ENCODE measurements around the gene FOXO3.

The FOXO3 gene

GRCh38 chr6:108594640-108595039, 33.9 kb downstream of the FOXO3 start:
- DNase-seq (ENCODE audit: low read depth in 2 of 2): no peak

- no peak for DNase-seq (ENCODE audit: low read depth in 2 of 2)
These were observed 36.2 kb downstream of the FOXO3 start for GRCh38 chr6:108596956-108597355.

DNA sequence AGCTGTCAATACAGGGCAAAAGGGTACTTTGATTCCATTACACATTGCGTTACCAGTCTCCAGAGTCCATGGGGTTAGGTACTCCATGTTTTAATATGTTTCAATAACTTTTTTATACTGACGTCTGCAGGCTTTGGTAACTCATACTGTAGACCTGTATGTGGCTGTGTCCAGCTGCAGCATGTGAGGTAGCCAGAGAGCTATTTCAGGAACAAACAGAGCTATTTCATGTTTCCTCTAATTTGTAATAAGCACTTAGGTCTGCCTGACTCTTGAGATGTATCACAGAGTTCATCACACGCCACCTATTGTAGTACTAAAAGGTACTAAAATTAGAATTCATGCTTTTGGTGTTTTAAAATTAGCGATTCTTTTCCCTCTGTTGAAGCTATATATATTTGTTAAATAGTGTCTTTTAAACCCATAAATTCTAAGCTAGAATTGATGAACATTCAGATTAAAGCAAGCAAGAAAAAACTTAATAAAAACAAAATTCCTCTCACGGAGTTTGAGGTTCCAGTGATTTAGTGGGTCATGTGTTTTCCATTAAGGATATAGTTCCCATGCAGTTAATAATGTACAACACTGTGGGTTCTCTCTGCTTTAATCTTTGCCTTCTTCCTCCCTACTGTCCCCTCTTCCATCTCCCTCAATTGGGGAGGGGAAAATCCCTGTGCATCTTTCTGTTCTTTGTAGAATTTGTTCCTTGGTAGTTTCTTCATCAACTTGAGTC, 37.0 kb downstream of the FOXO3 start:
- no peak for DNase-seq (ENCODE audit: low read depth in 2 of 2)

GRCh38 chr6:108598305-108598863, 37.7 kb downstream of the FOXO3 start:
- DNase-seq (ENCODE audit: low read depth in 2 of 2): no peak

- DNase-seq (ENCODE audit: low read depth in 2 of 2): no peak
These were observed 43.4 kb downstream of the FOXO3 start for GRCh38 chr6:108604156-108604555.

DNA sequence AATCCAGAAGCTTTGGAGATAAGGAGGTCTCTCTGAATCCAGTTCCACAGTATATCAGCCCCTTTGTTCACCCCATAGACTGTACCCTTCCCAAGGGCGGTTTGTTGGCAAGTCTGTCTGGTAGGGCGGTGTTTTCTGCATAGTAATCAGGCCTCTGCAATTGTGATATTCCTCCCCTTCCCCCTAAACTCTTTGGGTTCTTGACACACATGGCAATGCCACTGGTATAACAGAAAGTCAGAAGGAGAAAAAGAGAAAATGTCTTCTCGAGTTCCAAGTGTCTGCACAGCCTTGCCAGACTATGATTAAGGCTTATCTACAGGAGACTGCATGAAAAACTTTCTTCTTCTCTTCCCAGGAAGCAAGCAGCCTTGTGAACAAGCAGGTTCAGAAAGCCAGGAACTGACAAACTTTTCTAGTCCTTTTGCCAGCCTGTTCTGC, 45.6 kb downstream of the FOXO3 start:
- no peak for DNase-seq (ENCODE audit: low read depth in 2 of 2)

- no peak for DNase-seq (ENCODE audit: low read depth in 2 of 2)
These were observed 47.9 kb downstream of the FOXO3 start for GRCh38 chr6:108608453-108609275.

GRCh38 chr6:108609276-108609769, 48.6 kb downstream of the FOXO3 start:
- no peak for DNase-seq (ENCODE audit: low read depth in 2 of 2)

DNA sequence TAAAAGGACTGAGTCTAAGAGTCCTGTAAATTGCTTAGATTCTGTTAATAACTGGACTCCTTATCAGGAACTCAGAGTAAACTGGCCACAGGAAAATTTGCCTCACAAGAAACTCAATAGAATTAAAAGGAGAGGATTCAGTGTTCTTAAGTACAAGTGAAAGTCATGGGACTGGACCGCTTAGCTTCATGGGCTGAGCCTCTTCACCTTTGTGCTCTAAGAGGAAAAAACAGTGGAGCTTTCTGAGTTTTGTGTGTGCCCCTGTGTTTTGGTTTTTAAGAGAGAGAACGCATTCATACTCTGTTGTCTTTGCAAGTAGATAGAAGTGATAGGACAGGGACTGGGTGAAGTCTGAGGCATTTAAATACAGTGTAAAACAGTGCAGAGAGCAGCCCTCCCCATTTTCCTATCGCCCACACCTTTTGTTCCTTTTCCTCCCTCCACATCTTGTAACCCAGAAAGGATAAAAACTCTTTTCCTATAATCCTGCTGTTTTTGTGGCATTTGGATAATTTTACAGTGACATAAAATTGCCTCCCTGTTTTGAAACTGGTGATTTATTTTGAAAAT, 49.6 kb downstream of the FOXO3 start:
- no peak for DNase-seq (ENCODE audit: low read depth in 2 of 2)

DNA sequence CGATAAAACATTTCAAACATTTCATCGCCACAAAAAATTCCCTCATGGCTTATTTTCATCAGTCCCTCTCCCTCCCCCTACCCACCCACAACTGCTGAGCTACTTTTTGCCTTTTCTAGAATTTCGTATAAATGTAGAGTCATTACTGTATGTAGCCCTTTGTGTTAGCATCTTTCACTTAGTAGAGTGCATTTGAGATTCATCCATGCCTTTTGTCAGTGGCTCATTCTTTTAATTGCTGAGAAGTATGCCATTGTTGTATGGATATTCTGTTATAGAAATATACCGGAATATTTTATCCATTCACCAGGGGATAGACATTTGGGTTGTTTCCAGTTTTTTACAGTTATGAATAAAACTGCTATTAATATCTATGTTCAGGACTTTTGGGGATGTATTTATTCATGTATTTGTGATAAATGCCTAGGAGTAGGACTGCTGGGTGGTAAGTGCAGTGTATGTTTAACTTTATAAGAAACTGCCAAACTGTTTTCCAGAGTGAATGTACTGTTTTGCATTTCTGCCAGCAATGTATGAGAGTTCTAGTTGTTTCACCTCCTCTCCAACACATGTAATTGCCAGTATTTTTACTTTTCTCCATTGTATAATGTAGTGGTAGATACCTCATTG, 50.4 kb downstream of the FOXO3 start:
- DNase-seq (ENCODE audit: low read depth in 2 of 2): no peak

GRCh38 chr6:108612852-108613251, 52.1 kb downstream of the FOXO3 start:
- DNase-seq (ENCODE audit: low read depth in 2 of 2): no peak

DNA sequence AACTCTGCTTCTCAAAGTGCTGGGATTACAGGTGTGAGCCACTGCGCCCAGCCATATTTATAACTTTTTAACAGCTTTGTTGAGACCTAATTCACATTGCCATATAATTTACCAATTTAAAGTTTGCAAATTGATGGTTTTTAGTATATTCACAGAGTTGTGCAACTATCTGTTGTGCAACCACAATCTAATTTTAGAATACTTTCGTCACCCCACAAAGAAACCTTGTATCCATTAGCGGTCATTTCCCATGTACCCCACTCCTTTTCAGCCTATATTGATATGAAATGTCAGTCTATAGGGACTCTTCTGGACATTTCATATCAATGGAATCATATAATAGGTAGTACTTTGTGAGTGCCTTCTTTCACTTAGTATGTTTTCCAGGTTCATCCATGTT, 55.8 kb downstream of the FOXO3 start:
- no peak for DNase-seq (ENCODE audit: low read depth in 2 of 2)

- no peak for DNase-seq (ENCODE audit: low read depth in 2 of 2)
These were observed 56.3 kb downstream of the FOXO3 start for GRCh38 chr6:108616973-108617372.

DNA sequence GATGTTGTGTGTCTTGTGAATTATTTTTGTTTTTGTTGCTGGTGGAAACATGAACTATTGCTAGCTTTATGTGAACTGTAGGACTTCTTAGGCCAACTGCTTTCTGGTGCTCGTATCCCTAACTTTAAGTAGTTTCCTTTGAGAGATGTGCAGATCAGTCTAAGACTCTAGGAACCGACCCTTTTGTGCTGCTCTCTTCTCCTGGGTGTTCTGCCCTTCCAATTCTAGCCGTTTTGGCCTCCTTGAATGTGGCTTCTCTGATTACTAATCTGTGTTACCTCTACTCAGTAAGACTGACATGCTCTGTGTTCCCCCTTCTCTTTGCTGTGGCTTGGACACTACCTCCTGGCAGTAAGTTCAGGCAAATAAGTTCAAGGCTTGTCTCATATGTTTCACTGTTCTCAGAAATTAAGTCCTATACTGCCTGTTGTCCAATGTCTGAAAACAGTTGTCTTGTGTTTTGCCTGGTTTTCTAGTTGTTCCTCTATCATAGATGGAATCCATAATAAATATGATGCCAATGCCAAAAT, 58.0 kb downstream of the FOXO3 start:
- no peak for DNase-seq (ENCODE audit: low read depth in 2 of 2)

DNA sequence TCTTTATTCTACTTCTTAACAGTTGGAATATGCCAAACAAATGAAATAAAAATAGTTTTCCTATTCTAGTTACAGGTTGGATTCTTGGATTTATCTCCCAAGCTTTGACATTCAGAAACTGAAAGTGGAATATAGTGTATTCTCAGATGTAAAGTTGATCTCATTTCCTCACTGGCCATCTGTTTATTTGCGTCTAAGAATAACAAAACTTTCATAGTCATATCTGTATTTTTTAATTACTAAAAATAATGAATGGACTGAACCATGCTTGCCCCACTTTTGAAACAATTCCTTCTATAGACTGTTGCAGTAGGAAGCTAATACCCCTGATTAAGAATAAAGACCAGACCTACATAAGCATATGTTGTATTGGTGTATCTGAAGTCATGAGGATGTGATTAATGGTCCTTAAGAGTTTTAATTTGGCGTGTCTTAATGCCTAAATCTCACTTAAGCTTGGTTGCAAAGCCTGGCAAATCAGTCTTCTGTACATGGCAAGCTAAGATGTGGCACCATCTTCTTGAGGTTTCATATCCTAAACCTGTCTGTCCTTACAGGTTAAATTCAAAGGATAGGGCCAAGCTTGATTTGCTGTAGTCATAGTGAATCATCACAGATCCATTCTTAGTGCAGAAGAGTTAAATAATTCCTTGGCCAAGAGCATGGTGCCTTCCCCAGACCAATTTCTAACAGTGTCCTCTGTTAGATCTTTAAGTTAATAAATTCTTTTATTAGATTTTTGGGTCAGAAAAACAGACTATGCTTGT, 58.9 kb downstream of the FOXO3 start:
- no peak for DNase-seq (ENCODE audit: low read depth in 2 of 2)

DNA sequence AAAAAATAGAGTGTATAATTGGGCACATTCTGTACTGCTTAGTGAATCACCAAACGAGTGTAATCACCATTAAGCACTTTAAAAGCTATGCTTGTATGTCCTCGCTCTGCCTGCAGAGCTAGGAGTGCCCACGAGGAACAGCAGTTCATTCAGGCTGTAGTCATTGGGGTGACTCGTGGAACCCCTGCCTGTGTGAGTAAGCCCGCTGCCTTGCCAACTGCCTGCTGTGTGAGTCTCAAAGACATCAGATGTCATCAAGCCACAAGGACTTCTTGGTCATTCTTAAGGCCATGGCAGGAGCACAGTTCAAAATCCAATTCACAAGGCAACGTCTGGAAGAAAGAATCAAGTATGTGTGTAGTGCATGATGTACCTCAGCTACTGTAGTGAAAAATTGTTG, 60.4 kb downstream of the FOXO3 start:
- DNase-seq (ENCODE audit: low read depth in 2 of 2): no peak

DNA sequence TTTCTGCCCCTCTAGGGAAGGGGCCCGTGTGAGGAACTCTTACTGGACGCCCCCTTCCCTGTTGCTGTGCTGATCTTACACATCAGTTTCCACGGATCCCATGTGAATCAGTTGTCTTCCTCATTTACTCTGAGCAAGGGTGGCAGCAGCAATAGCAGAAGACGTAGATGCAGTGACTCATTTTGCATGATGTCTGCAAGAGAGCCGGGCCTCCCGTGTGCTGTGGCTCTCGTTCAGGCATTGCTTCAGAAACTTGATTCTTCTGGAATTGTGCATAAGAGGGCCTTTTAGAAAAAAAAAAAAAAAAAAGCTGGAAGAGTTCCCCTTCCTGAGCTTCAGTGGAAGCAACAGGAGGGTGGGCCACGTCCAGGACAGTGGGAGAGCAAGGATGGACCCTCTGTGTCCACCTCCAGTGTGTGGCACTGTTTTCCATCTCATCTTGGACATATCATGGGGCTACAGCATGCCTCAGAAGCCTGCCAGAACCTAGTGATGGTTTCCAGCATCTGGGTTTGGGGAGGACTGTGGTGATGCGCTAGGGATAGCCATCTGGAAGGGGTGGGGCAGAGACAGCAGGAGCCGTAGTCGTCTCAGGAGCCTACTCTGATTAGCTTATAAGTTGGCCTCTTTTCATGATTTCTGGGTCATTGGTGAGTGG, 62.1 kb downstream of the FOXO3 start:
- no peak for DNase-seq (ENCODE audit: low read depth in 2 of 2)

- DNase-seq (ENCODE audit: low read depth in 2 of 2): no peak
These were observed 63.3 kb downstream of the FOXO3 start for GRCh38 chr6:108623995-108624394.

- DNase-seq (ENCODE audit: low read depth in 2 of 2): no peak
These were observed 64.9 kb downstream of the FOXO3 start for GRCh38 chr6:108625581-108625980.

GRCh38 chr6:108626777-108627176, 66.1 kb downstream of the FOXO3 start:
- DNase-seq (ENCODE audit: low read depth in 2 of 2): no peak

Data from stimulated activated CD8-positive, alpha-beta memory T cell treated with anti-CD3 and anti-CD28 coated beads, Interleukin-15, amount 100 ng/mL, for 4 hours (primary cell).